GM21619 (cell line): Measurements from ENCODE around the gene TMEM50B.
"Not testable (repeated sequence)": the region's sequence is repeated elsewhere in the genome, so short reads cannot be mapped to it uniquely, and the experiment has no call there.

Experiments used
- ATAC-seq: cut with Tn5 transposase; IDR thresholded peaks from one replicate; pipeline ENCODE4 v1.9.1; 2021; ENCODE audit not compliant: unreplicated experiment

Gene TMEM50B

DNA sequence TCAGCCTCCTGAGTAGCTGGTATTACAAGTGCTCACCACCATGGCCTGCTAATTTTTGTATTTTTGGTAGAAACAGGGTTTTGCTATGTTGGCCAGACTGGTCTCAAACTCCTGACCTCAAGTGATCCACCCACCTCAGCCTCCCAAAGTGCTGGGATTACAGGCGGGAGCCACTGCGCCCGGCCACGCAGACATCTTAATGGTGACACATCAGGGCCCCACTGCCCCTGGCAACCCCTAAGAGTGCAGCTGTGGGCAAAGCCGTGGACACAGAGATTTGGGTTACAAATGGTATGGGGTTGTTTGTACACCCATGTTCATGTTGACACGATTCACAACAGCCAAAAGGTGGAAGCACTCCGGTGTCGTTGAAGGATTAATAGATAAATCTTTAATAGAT, 46.8 kb downstream of the TMEM50B start:
- ATAC-seq, result no peak

DNA sequence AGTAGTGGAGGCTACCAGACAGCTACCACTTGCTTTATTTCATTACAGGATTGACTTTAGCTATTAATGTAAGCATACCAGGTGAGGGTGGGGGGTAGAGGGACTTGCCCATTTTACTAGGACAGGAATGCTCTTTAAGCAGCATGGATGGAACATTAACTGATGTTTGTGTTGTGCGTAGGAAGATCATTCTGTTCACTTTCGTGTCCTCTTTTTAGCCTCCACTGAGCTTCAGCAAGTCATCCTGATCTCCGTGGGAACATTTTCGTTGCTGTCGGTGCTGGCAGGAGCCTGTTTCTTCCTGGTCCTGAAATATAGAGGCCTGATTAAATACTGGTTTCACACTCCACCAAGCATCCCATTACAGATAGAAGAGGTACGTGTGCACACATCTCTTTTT, 47.3 kb downstream of the TMEM50B start:
- no peak for ATAC-seq

DNA sequence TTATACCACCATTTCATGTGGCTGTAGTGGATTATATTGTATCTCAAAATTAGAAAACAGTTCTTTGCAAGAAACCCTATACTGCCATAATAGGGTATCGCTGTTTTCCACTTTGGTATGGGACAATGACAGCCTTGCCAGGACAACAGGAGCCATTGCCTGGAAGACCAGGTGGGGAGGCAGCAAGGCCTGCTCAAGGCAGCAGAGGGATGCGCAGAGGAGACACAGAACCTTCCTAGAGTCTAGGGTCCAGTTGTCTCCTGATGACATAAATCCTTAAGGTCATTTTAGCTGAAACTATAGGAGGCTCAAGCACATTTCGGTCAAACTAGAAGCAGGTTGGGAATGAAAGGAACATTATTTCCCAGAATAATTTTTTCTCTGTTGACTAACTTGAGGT, 48.9 kb downstream of the TMEM50B start:
- ATAC-seq, result no peak

DNA sequence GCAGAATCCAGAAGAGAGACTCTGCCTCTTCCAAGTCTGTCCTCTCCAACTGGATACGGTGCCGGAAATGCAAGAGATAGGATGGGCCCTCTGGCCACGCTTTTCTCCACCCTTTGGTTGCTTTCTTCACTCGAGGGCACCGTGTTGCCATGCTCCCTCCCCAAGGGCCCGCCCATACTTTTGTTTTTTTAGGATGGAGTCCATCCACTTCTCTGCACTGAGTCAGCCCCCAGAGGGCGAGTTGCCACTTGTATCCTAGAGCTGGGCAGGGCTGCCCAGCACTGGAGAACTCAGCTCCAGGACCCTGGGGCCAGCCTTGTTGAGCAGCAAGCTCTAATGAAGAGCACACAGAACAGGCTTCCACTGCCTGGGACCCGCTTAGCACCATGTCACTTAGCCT, 51.1 kb downstream of the TMEM50B start:
- no peak for ATAC-seq

DNA sequence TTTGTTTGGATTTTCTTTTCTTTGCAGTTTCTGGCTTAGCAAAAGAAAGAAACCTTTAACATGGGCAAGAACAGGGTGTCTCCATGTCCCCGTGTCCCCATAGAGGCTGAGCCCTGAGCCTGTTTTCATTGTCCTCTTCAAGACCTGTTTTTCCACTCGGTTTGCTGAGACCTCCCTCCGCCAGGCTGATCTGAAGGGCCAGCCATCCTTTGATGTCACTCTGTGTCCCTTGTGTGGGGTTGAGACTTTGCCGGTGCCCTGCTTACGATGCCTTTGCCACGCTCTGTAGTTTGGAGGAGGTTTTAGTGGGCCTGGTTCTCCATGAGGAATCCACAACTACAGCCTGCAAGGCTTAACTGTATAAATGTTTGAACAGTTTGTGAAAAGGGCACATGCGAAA, 52.7 kb downstream of the TMEM50B start:
- ATAC-seq, result no peak

DNA sequence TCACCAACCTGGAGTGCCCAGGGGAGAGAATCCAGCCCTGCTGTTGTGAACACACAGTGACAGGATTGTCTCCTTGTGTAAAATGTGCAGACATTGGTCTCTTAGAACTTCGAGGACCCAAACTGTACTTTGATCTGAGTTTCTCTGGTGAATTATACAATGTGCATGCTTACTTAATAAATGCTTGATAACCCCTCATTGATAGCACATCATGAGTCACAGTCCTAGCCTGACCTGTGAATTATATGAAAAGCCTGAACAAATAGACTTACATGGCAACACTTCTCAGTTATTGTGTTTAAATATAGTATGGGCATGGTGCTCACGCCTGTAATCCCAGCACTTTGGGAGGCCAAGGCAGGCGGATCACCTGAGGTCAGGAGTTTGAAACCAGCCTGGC, 53.9 kb downstream of the TMEM50B start:
- ATAC-seq, result no peak

DNA sequence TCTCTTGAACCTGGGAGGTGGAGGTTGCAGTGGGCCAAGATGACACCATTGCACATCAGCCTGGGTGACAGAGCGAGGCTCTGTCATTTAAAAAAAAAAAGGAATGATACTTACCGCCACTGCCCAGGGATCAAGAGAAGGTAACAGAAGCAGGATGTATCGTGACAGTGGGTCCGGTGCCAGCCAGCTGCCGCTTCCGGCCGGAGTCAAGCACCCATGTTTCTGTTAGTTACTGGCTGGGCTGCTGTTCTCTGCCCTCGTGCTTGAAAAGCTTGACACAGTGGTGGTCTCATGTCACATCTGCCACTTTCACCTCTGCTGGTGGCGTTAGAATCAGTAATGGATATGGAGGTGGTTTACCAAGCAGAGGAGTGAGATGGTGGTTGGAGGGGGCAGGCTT, 55.6 kb downstream of the TMEM50B start:
- ATAC-seq, result no peak

DNA sequence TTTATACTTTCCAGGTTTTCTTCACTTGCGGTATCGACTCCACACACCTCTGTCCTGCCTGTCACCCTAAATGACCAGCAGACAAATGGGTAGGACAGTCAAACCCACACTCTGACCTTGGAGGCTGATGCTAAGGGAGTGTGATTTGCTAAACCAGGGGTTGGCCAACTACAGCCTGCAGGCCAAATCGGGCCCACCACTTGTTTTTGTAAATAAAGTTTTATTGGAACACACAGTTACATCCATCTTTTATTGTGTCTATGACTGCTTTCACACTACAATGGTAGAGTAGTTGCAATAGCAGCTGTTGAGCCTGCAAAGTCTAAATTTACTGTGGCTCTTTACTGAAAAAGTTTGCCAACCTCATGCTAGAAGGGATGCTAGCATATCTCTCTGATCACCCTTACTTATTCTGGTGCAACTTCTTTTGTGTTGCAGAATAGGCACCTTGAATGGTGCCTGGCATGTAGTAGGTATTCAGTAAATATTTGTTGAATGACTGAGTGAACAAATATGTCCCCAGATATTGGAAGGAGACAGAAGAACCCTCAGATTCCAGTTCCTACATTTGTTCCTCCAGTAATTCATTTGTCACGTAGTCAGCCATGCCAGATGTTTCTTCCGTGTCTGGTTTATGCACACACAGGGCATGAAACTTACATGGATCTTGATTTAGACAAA, 57.9 kb downstream of the TMEM50B start:
- no peak for ATAC-seq

DNA sequence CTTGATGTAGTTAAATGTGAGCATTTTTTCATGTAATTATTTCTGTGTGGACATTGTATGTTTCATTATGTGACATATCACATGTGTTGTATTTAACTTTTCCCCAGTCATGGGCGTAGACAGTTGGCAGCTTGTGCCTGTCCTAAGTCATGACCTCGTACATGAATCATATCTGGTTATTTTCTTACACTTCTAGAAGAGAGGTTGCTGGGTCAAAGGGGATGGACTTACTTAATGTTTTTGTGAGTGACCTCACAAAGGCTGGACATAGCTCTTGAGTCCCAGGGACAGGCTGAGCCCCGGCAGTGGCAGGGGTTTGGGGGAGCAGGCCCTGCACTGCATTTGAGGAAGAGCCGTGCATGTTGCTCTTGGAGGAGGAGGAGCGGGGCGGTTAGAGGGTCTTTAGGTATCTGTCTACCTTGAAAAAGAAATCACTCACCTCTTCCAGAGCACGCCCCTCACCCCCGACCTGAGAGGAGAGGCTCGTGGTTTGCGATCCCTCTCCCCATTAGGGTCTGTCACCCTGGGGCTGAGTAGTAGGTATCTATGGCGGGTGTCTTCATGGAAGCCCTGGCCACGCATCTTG, 60.1 kb downstream of the TMEM50B start:
- no peak for ATAC-seq

DNA sequence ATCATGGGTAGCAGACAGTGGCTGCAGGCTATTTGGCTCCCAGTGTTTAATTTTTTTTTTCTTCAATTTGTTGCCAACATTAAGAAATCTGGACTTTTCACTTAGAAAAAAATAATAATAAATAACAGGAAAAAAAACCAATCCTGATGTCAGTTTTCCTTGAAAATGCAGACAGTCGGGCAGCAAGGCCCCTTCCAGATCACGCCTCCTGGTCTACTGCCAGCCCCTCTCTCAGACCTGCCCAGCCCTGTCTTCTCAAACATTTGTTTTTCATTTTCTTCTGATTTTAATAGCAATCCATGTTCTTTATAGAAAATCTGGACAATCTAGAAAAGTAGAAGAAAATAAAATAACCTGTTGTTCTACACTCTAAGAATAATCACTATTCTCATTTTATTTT, 61.1 kb downstream of the TMEM50B start:
- no peak for ATAC-seq

DNA sequence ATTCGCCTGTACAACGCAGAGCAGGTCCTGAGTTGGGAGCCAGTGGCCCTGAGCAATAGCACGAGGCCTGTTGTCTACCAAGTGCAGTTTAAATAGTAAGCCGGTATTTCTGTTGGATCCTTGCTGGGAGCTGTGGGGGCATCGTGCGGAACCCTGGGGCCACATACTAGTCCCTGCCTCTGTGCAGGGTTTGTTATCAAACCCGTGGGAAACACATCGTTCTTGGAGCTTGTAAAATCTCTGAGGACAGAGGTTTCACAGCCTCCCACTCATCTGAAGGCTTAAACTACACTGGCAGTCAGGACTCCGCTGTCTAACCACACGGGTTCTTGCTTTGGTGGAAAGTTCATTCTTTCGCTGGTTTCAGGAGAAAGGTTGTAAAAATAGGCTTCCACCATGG, 64.8 kb downstream of the TMEM50B start:
- no peak for ATAC-seq

DNA sequence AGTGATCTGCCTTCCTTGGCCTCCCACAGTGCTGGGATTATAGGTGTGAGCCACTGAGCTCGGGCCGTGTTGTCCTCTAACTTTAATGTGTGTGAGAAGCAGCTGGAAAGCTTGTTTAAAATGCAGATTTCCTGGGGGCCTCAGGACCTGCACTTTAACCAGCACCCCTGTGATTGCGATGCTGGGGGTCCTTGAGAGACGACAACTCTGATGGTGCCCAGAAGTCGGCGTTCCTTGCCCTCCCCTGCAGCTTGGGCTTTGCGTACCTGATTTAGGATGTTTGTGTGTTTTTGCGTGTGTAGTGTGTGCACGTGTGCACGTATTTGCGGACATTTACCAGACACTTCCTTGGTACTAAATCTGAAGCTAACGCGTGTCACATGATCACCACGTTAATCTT, 65.7 kb downstream of the TMEM50B start:
- ATAC-seq, result no peak

DNA sequence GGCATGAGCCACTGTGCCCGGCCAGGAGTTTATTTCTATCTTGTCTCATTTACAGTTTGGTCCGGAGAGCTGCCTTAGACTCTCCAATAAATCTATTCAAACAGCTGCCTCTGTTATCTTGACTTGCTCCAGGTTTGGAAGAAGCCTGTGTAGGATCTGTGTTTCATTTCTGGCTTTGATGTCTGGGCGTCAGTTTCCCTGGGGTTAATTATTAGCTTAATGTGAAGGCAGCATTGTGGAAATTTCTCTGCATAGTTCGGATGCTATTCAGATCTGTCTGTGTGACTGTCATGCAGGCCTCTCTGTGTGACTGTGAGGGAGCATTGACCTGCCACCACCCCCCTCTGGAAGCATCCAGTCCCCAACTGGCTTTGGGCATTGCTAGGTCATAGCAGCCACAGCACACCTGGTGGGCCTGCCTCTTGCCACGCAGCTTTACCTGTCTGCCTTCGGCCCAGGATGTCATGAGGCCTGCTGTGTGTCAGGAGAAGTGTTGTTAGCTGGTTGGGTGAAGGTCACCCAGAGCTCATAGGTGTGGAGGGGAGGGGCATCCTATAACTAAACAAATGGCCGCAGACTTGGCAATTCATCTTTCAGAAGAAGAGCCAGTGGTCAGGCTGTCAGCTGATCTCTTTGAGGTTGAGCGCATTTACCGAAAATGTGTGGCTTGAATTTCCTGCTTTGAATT, 66.8 kb downstream of the TMEM50B start:
- ATAC-seq, result peak; percentile 76

DNA sequence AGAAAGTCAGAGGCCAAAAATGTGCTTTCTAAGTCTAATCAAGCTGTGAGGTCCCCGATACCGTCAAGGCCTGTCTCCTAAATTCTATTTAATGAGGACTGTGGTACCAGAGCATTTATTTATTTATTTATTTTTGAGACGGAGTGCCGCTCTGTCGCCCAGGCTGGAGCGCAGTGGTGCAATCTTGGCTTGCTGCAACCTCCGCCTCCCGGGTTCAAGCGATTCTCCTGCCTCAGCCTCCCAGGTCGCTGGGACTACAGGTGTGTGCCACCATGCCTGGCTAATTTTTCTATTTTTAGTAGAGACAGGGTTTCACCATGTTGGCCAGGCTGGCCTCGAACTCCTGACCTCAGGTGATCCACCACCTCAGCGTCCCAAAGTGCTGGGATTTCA, 67.3 kb downstream of the TMEM50B start:
- ATAC-seq, result not testable (repeated sequence)

DNA sequence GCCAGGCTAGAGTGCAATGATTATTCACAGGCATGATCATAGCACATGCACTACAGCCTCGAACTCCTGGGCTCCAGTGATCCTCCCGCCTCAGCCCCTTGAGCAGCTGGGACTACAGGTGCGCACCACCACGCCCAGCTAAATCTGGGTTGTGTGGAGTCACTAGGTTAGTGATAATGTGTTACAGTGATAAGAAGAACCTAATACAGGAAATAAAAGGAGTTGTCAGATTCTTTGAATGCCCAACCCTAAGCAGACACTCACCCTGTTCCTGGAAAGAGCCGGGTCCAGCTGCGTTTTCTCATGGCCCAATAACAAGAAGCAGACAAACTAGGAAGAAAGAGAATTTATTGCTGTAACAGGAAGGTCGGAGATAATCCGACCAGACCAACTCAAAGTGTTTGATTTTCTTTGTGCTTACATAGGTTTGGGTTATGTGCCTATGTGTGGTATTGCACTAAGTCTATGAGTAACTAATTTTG, 67.8 kb downstream of the TMEM50B start:
- ATAC-seq, result no peak

DNA sequence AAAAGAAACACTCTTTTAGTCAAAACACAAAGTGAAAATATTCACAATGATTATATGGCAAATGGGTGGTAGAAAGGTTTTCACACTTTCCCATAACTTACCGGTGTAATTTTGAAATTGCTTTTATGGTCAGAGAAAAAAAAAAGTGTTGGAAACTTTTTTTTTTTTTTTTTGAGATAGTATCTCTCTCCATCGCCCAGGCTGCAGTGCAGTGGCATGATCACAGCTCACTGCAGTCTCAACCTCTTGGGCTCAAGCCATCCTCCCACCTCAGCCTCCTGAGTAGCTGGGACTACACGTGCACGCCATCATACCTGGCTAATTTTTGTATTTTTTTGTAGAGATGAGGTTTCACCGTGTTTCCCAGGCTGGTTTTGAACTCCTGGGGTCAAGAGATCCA, 73.3 kb downstream of the TMEM50B start:
- ATAC-seq, result no peak

DNA sequence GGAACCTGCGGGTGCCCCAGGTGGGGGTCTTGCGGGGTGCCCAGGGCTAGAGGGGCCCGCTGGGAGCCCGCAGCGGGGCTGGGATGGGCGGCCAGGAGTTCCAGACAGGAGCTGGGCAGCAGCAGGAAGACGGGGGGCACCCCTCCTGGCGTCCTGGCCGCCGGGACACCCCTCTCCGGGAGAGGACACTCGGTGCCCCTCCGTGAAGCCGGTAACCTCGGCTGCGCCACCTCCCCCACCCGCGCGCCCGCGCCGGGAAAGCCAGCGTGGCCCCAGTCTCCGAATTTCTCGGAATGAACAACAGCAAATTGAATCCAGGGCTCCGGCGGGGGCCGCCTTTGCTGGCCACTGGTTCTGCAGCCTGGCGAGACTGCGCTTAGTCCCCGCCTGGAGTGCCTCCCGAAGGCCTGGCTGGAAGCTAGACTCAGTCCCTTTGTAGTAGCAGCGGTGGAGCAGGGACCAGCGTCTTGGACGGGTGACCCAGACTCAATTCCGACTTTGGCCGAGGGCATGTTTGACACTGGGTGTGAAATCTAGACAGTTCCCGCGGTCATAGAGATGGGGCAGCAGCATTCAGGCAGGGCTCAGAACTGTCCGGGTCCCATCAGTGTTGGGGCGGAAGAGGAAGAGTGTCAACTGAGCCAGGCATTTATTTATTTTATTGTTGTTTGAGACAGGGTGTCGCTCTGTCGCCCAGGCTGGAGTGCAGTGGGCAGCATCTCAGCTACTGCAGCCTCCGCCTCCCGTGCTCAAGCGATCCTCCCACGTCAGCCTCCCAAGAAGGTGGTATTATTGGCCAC, 75.8 kb downstream of the TMEM50B start:
- no peak for ATAC-seq

DNA sequence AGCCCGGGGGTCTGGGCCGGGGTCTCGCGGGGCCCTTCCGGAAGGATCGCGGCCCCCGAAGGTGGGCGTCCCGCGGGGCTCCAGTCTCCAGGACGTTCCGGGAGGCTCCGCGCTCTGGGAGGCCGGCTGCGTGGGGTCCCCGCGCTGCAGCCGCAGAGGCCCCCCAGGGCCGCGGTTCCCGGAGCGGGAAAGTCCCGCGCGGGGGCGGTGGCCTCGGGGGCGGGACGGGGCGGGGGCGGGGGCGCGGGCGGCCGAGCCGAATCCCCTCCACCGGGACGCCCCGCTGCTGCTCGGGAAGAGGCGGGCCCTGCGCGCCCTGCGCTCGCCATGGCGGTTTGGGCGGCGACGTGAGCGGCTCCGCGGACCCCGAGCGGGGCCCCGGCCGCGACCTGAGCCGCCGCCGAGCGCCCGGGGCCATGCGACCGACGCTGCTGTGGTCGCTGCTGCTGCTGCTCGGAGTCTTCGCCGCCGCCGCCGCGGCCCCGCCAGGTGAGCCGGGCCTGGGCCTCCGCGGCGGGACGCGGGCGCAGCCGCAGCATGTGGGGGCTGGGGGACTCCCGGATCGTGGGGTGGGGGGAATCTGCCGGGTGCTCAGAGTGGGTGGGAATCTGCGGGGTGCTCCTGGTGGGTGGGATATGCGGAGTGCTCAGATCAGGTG, 76.5 kb downstream of the TMEM50B start, which contains the start of gene IFNGR2:
Gene IFNGR2, plus strand, starts transcription at position 286 of the 658 bp plus-strand sequence. Its CDS starts 131 bp downstream, at position 417.
- ATAC-seq, result no peak

DNA sequence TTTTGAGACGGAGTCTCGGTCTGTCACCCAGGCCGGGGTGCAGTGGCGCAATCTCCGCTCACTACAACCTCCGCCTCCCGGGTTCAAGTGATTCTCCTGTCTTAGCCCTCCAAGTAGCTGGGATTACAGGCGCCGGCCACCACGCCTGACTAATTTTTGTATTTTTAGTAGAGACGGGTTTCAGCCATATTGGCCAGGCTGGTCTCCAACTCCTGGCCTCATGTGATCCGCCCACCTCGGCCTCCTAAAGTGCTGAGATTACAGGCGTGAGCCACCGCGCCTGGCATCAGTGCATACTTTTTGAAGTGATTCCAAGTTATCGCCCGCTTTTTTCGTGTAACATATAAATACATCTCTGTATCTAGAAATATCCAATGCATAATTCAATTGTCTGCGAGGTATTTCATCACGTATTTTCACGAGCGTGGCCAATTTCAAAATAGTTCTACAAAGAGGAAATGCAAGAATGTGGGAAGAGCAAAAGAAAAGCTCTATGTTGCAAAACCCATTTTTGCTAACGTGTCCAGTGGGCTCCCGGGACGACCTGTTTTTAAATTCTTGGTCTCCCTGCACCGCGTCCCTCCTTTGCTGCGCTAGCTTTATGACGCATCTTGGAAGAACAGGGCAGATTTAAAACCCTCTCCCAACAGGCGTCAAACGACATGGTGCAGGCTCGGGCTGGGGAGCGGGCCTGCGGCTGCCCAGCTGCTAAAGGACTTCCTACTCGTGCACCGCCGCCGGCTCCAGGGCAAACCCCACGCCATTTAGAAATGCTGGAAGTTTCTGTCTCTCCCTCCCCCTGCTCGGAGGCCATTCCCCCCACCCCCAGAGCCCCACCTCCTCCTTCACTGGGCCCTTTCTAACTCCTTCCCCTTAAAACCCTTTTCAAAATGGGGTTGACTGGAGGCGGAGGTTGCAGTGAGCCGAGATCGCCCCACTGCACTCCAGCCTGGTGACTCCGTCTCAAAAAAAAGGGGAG, 77.5 kb downstream of the TMEM50B start:
- no peak for ATAC-seq

DNA sequence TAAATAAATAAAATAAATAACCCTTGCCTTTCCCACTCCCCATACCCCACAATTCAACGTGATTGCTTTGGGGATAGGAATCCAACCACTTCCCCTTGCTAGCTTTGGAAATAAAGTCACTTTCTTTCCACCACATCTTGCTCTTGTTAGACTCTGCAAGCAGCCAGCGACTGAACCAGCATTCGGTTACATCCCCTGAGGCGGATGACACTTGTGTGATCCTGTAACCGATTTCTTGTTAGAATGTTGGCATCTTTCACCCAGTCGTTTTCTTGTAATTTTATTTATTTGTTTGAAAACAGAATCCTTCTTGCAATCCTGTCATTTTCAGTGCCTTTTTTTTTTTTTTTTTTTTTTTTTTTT, 78.2 kb downstream of the TMEM50B start:
- ATAC-seq, result no peak
